Heart right ventricle (tissue), 16 donors: ENCODE measurements around the gene CAMK4. TPM values are rescaled to one million over a fixed set of nuclear protein-coding genes. Genes with fewer than 3 reads are reported as not detected.

Source experiments
- ATAC-seq, 8 donors: fragments of 200-7000 bp; cut with Tn5 transposase; one replicate each; pipeline ENCODE4 v1.9.1; 2020; ENCODE audit warnings: mild to moderate bottlenecking in 8 of 8, moderate library complexity in 8 of 8, moderate number of reproducible peaks in 1 of 8
- DNase-seq, 2 donors: peaks; one replicate each; pipeline ENCODE4 v3.0.0-alpha.2; 2020
- H3K27ac ChIP-seq, 10 donors: fragments of 200-600 bp; sonication (generic) in 2 of 10; one replicate each; pipeline versions ENCODE4 v1.5.0 to v1.8.0; 2020 to 2022; ENCODE audit warnings: mild to moderate bottlenecking in 3 of 10
- H3K27me3 ChIP-seq, 7 donors: fragments of 200-600 bp; one replicate each; pipeline ENCODE4 v1.8.0; 2021 to 2022; ENCODE audit warnings: mild to moderate bottlenecking in 2 of 7
- H3K36me3 ChIP-seq, 9 donors: fragments of 200-600 bp; sonication (generic) in 1 of 9; one replicate each; pipeline versions ENCODE4 v1.5.0 to v1.8.0; 2020 to 2022; ENCODE audit warnings: mild to moderate bottlenecking in 2 of 9
- H3K4me1 ChIP-seq, 9 donors: fragments of 200-600 bp; sonication (generic) in 1 of 9; one replicate each; pipeline versions ENCODE4 v1.5.0 to v1.8.0; 2020 to 2022; ENCODE audit warnings: mild to moderate bottlenecking in 4 of 9
- H3K4me3 ChIP-seq, 10 donors: fragments of 200-600 bp; sonication (generic) in 2 of 10; one replicate each; pipeline versions ENCODE4 v1.5.0 to v1.8.0; 2020 to 2022; ENCODE audit warnings: mild to moderate bottlenecking in 7 of 10, moderate library complexity in 2 of 10
- H3K9me3 ChIP-seq, 11 donors: fragments of 200-600 bp in 10 of 11; sonication (generic) in 2 of 11; one replicate each; pipeline versions ENCODE4 v1.5.0 to v1.8.0; 2013 to 2022; ENCODE audit warnings: mild to moderate bottlenecking in 2 of 11, control low read depth in 1 of 11, moderate library complexity in 1 of 11
- WGBS, 2 donors: extraction: QIAGEN DNeasy Blood & Tissue Kit; methylation state at CpG; one replicate each; pipeline ENCODE4 v1.1.7; 2013; ENCODE audit warnings: inconsistent platforms in 1 of 2; 5-methylcytosine and 5-hydroxymethylcytosine counted together
- intact Hi-C, 10 donors: fragments of 100-400 bp; cut with DNase I; formaldehyde crosslinking; loops; one replicate each; pipeline versions ENCODE4 v1.11.1 to v1.14.2; 2022
- polyA plus RNA-seq, 2 donors: library from polyadenylated mRNA; stranded (reverse); fragments of 200-250 nt; gene quantifications; one replicate each; pipeline ENCODE4 v1.2.3, GENCODE V29; 2013
- total RNA-seq, 10 donors: library from RNA; stranded (reverse); fragmentation: NEBNext Ultra II Directional in 3 of 10; extraction: Animal tissue kit (Norgen Biotek cat#: 25700) in 3 of 10; gene quantifications; one replicate each; pipeline versions ENCODE4 v1.2.1 to v1.2.4, GENCODE V29; 2021 to 2023
- TF ChIP-seq, protein P1 (sequence below), 9 donors: fragments of 200-600 bp; sonication (generic) in 2 of 9; IDR thresholded peaks; one replicate each; pipeline versions ENCODE4 v1.5.0 to v1.8.0; 2021 to 2022; ENCODE audit warnings: antibody characterized with exemption in 9 of 9, mild to moderate bottlenecking in 5 of 9, moderate library complexity in 1 of 9
- donor health status: Arrhythmogenic right ventricular cardiomyopathy.
- donor health status: ischemic (EF 13 %, LVEDD 7.1; RV severe dilation, severe dysfunction).
- donor health status: healthy with polysubstance abuse.
- donor health status: DM: no; HTN: yes; CAD: no.
- donor health status: DM: no; HTN: no; CAD: no.
- donor health status: ischemic (EF 25% LVEDD 6.9; RV normal size, moderate dysfunction).
- donor health status: ischemic (EF 25% LVEDD 5.7; RV mildly dilated, moderate dysfunction).
- donor health status: healthy.
- donor health status: DM: yes; HTN: yes; CAD: no.
- donor health status: Ischemic cardiomyopathy.
- donor health status: ischemic (EF 35%, LVEDD 5.7; RV mildly dilated, moderate dysfunction).
- donor health status: nonischemic (EF 11% LVEDD 7.7; RV severe dilation, severe dysfunction).
- donor health status: DM: yes; HTN: yes; CAD: no.
- donor health status: PGD.
- donor health status: ischemic (EF 29% LVEDD 5.4; RV normal size, mild dysfunction).
- donor health status: nonischemic (EF 23%, LVEDD 6.1; RV moderate dilation, normal function).

CAMK4 gene
- total and polyA plus RNA-seq, 12 donors: 0.02 to 2.0 (median 0.34) TPM; not detected in 1

DNA sequence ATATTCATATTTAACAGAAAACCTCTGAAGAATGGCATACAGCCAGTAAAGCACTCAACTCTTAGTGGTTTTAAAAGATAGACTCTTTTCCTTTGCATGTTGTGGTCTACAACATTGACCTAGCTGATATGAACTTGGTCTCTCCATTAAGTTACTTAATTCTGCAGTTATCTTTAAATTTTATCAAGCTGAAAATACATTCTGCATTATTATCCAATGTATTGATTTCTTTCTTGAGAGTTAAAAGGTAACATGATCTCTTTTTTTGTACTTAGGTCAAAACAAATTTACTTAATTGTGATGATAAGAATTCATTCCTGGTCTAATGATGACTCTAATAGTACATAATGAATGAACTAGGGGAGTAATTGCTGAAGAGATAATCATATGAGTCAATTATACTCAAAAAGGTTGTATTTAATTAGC is 155.2 kb downstream of the CAMK4 start:
- no peak for ATAC-seq
- intact Hi-C loops: no loop called here
- Histone ChIP-seq H3K4me1 (no peaks in the 10 kb centered on the region), H3K27ac (no peak overlapping the region), H3K27me3 (no peaks in the 10 kb centered on the region), H3K36me3 (no peaks in the 10 kb centered on the region), H3K9me3 (no peaks in the 10 kb centered on the region), H3K4me3 (no peak overlapping the region)
- DNase-seq: no peak
- TF ChIP-seq, protein P1, sequence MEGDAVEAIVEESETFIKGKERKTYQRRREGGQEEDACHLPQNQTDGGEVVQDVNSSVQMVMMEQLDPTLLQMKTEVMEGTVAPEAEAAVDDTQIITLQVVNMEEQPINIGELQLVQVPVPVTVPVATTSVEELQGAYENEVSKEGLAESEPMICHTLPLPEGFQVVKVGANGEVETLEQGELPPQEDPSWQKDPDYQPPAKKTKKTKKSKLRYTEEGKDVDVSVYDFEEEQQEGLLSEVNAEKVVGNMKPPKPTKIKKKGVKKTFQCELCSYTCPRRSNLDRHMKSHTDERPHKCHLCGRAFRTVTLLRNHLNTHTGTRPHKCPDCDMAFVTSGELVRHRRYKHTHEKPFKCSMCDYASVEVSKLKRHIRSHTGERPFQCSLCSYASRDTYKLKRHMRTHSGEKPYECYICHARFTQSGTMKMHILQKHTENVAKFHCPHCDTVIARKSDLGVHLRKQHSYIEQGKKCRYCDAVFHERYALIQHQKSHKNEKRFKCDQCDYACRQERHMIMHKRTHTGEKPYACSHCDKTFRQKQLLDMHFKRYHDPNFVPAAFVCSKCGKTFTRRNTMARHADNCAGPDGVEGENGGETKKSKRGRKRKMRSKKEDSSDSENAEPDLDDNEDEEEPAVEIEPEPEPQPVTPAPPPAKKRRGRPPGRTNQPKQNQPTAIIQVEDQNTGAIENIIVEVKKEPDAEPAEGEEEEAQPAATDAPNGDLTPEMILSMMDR (IDR thresholded peaks at IDR 0.05): no peak

GRCh38 chr5:111383288-111383970 is 159.2 kb downstream of the CAMK4 start:
- no peaks in the 10 kb centered on the region for H3K9me3 ChIP-seq
- H3K4me3 ChIP-seq: no peak overlapping the region
- TF ChIP-seq, protein P1 (IDR thresholded peaks at IDR 0.05): no peak
- no peaks in the 10 kb centered on the region for H3K36me3 ChIP-seq
- H3K27ac ChIP-seq: no peak overlapping the region
- intact Hi-C loops: no loop called here
- ATAC-seq (no peak), DNase-seq (no peak)
- WGBS, 2 donors: 84 to 86% methylated on average over 6 of the region's 6 CpGs
- no peaks in the 10 kb centered on the region for H3K4me1 ChIP-seq
- no peaks in the 10 kb centered on the region for H3K27me3 ChIP-seq

GRCh38 chr5:111384220-111384619 is 160.0 kb downstream of the CAMK4 start:
- TF ChIP-seq, protein P1 (IDR thresholded peaks at IDR 0.05): no peak
- H3K9me3 ChIP-seq: no peaks in the 10 kb centered on the region
- H3K4me1 ChIP-seq: no peaks in the 10 kb centered on the region
- WGBS, 2 donors: 6 to 8% methylated on average over 3 of the region's 3 CpGs
- no peak for ATAC-seq
- intact Hi-C loops: no loop called here
- no peak for DNase-seq
- H3K4me3 ChIP-seq: no peak overlapping the region
- no peak overlapping the region for H3K27ac ChIP-seq
- no peaks in the 10 kb centered on the region for H3K36me3 ChIP-seq
- H3K27me3 ChIP-seq: no peaks in the 10 kb centered on the region

GRCh38 chr5:111385051-111385450 is 160.9 kb downstream of the CAMK4 start:
- intact Hi-C loops: no loop called here
- H3K9me3 ChIP-seq: no peaks in the 10 kb centered on the region
- no peaks in the 10 kb centered on the region for H3K36me3 ChIP-seq
- no peak overlapping the region for H3K4me3 ChIP-seq
- no peak for ATAC-seq
- DNase-seq: no peak
- TF ChIP-seq, protein P1 (IDR thresholded peaks at IDR 0.05): no peak
- no peaks in the 10 kb centered on the region for H3K4me1 ChIP-seq
- H3K27ac ChIP-seq: no peak overlapping the region
- no peaks in the 10 kb centered on the region for H3K27me3 ChIP-seq
